GM21528 (cell line): ENCODE data around the gene EID3.
"Not testable (repeated sequence)": the region's sequence is repeated elsewhere in the genome, so short reads cannot be mapped to it uniquely, and the experiment has no call there.

Experiments
- ATAC-seq: cut with Tn5 transposase; IDR thresholded peaks from one replicate; pipeline ENCODE4 v1.9.1; 2021; ENCODE audit warnings: mild to moderate bottlenecking, moderate library complexity; ENCODE audit not compliant: unreplicated experiment, low FRiP score

EID3 gene

DNA sequence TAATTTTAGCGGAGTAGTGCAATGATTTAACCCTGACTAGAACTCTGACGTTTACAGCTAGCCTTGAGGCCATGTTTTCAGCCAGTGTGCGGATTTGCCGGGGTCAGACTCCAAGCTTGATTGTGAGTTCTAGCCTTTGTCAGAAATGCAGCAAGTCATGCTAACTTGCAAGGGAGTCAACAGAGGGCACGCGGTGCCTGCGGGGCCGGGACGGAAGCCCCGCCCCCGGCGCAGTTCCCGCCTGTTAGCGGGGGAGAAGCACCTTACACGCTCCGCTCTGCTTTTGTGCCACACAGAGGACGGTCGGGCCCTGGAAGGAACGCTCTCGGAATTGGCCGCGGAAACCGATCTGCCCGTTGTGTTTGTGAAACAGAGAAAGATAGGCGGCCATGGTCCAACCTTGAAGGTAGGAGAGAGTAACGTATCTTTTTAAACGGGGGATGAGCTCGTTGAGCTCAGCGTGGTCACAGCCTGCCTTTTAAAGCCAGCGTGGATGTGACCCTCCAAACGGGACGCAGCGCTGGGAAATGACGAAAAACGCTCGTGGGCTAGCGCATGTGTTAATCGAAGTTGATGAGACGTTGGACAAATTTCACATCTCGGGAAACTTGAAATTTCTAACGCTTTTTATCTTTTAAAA is 14.8 kb upstream of the EID3 start:
- ATAC-seq, result peak; percentile 50

DNA sequence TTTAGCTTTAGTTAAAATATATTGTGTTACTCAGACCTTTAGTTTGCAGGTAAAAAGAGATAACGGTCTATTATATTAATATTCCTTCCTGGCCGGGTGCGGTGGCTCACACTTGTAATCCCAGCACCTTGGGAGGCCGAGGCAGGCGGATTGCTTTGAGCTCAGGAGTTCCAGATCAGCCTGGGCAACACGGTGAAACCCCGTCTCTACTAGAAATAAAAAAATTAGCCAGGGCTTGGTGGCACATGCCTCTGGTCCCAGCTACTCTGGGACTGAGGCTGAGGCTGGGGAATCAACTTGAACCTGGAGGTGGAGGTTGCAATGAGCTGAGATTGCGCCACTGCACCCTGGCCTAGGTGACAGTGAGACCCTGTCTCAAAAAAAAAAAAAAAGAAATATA is 13.2 kb upstream of the EID3 start:
- ATAC-seq, result no peak

DNA sequence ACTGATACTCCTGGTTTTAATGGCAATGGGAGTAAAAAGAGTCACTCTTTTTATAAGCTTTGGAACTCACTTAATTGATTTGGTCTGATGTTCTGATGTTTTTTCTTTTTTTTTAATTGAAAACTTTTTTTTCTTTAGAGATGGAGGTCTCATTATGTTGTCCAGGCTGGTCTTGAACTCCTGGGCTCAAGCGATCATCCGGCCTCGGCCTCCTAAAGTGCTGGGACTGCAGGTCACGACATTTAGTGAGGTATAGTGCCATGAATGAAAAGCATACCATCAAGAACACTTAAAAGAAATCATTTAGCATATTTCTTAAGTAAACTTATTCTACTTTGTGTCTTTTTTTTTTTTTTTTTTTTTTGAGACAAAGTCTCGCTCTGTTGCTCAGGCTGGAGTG is 12.7 kb upstream of the EID3 start:
- no peak for ATAC-seq

DNA sequence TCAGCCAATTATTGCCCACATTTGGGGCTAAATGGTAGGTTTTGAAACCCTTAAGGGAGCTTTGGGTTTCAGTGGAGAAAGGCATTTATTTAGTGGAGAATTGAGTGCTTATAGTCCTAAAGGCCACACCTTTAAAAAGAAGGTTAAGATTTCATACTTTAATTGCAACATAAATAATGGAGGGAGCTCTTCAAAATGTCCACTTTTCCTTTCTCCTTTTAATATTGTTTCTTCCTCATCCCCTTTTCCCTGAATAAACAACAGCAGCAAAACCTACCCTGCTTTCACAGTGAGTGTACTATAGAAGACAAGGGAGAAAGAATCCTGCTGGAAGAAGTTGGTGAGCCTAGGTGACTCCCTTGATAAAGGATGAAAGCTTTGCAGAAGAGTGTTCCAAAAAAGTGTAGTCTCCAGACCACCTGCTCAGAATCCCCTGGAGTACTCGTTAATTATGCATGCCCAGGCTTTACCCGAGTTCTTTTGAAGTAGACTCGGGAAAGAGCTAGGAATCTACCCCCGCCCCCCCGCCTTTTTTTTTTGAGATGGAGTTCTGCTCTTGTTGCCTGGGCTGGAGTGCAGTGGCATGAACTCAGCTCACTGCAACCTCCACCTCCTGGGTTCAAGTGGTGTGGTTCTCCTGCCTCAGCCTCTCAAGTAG is 11.5 kb upstream of the EID3 start:
- ATAC-seq, result no peak

DNA sequence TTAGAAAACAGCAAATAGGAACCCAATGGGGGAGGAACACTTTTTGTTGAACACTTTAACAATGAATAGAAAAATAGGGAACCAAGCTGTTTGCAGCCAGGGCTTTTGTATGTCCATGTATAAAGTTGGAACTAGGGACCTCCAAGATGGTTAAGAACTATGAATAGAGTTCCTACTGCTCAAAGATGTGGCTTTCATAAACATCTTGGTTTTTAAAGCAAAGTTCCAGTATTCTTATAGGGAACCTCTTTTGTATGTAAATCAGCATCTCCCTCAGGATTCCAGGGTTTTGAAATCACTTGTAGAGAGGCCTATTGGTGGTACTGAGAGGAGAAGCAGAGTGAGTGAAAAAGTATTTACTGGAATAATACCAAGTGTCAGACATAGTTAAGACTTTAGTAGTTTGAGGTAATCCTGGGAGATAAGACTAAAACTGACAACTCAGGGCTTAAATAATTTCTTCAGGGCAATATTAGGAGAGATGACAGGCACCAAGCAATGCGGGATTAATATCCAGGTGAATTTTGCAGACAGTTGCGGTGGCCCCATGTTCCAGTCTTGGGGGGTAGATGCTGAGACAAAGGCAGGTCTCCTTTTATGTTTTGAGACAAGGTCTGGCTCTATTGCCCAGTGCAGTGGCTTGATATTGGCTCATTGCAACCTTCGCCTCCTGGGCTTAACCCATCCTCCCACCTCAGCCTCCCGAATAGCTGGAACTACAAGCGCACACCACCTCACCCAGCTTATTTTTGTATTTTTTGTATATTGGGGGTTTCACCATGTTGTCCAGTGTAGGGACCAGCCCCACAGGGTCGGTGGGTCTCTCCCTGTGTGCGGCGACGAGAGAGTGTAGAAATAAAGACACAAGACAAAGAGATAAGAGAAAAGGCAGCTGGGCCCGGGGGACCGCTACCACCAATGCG is 10.4 kb upstream of the EID3 start:
- ATAC-seq, result no peak

DNA sequence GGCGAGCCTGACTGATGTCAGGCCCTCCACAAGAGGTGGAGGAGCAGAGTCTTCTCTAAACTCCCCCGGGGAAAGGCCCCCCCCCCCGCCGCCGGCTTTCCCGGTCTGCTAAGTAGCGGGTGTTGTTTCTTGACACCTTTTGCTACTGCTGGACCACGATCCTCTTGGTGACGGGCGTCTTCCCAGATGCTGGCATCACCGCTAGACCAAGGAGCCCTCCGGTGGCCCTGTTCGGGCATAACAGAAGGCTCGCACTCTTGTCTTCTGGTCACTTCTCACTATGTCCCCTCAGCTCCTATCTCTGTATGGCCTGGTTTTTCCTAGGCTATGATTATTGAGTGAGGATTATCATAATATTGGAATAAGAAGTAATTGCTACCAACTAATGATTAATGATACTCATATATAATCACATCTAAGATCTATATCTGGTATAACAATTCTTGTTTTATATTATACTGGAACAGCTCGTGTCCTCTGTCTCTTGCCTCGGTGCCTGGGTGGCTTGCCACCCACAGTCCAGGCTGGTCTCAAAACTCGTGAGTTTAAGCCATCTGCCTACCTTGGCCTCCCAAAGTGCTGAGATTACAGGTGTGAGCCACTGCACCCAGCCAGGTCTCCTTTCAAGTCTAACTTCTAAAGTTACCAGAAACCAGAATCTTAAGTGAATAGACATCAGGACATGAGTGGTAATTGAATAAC is 9.2 kb upstream of the EID3 start:
- ATAC-seq, result not testable (repeated sequence)

DNA sequence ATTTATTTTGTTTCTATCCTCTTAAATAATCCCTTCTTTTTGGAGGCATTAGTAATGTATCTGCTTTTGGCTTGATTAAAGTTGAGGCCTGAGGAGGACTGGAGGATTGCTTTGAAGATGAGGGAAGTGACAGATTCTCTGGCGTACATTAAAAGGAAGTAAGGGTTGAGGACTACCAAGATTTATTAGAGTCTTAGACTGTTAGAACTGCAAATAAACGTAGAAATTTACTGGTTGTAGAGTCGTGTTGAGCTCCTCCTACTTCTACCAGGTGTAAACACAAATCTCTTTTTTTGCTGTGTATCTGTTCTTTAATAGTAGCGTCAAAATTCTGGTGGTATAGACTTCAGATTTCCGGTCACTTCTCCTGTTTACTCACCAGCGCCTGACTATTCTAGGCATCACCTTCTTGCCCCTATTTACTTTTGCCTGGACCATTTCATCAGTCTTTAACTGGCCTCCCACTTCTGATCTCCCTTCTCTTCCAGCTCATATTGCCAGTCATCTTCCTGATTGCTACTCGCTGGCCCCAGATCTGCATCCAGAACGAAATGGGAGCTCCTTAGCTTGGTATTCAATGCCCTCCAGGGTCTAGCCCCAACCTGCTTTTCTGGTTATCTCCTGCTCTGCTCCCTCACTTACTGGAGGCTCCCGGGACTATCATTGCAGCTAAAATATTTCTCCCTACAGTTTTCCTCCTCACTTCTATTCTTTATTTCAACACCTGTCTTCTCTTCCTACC is 8.4 kb upstream of the EID3 start:
- ATAC-seq, result no peak

DNA sequence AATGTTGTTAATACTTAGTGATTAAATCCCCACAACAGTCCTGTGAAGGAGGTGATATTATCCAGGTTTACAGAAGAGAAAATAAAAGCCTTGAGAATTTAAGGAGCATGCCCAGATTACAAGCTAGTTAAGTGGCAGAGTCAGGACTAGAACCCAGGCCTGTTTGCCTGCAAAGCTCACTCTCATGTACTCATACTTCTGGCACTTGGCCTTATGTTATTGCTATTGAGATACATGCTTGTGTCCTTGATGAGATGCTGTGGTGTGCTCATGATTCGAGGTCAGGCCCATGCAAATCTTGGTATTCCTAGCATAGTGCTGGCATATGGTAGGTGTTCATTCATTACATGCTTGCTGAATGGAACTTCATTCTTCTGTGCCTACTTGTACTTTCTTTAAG is 7.6 kb upstream of the EID3 start:
- ATAC-seq, result no peak

DNA sequence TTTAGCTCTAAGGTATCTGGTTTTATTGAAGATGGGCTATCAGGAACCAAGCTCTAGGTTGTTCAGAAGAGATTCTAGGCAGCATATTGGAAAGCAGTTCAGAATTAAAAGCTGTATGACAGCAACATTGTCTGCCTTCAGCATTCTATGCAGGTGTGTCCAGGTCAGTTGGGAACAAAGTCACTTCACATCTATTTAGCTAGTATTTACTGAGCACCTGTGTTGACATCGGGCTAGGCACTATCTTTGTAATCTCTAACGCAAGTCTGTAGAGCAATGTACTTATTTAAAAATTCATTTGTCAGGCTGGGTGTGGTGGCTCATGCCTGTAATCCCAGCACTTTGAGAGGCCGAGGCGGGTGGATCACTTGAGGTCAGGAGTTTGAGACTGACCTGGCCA is 6.8 kb upstream of the EID3 start:
- ATAC-seq, result no peak

DNA sequence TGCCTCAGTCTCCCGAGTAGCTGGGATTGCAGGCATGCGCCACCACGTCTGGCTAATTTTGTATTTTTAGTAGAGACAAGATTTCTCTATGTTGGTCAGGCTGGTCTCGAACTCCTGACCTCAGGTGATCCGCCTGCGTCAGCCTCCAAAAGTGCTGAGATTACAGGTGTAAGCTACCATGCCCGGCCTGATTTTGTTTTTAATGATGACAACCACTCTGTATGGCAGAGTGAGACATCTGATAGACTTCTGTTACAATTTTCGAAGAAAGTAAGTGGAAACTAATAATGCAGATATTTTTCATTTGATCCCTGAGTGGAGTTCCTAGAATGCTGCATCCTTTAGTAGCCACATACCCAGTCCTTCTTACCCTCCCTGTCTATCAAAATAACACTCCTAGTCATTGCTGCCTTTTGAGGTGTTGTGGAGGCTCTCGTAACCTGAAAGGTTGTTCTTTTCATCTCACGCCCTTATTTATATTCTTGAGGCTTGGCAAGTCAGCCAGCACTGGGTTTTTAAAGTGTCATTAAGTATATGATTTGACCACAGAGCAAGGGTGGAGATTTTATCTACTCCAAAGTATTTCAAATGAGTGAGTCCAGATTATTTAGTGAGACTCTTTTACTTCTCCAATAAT is 5.9 kb upstream of the EID3 start:
- ATAC-seq, result no peak

DNA sequence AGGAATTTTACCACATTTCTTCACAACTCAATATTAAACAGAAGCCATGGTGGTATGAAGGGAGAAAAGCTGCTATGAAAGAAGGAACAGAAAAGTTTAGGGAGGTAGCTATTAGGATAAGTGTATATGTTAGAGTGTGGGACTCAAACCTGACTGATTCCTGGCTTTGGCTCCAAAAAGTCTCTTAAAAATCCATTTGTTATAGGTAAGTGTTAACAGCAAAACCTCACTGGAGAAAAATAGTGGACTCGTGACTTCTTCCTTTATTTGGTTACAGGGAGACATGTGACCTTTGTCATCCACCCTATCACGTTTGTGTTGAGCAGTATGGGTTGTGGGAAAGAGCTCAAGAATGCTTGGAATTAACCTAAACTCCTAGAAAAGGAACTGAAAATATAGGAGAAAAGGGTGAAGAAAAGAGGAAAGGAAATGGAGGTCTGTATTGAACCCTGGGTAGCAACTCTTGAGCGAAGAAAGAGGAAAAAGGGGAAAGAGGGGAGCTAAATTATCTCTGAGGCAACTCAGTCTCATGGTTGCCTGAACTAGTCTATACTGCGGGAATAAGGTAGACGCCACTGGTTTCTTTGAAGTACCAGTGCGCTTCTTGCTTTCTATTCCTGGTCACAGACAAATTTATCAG is 3.6 kb upstream of the EID3 start:
- ATAC-seq, result no peak

DNA sequence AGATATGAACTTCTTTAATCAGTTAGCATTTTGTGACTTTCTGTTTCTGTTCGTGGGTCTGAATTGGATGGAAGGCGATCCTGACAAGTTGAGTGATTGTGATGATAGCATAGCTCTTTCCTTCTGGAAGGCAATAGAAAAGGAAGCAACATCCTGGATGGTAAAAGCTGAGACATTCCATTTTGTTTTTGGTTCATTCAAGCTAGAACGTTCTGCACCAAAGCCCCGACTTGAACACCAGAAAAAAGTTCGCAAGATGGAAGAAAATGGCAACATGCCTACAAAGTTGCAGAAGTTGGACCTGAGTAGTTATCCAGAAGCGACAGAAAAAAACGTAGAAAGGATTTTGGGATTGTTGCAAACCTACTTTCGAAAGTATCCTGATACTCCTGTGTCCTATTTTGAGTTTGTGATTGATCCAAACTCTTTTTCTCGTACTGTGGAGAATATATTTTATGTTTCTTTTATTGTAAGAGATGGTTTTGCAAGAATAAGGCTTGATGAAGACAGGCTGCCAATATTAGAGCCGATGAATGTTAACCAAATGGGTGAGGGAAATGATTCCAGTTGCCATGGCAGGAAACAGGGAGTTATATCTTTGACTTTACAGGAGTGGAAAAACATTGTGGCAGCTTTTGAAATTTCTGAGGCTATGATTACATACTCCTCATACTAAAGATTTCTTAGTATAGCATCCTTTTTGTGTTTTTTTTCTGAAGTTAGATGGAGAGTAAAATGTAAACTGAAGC is 896 bp downstream of the EID3 start:
- ATAC-seq, result no peak

DNA sequence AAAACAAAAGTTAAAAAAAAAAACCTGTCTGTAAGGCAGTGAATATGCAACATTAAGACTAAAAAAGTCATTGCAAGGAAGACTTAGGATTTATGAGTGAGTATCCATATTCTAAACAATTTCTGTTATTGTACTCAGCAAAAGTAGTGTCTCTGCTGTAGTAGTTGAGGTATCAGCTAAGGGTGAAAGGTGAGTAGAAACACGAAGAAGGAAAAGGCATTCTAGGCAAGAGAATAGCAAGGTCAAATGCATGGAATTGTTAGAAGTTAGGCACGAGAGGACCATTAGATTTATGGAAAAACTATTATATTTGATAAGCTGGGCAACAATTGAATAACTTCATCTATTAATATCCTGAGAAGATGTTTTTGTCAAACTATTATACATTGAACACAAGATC is 1.8 kb downstream of the EID3 start:
- ATAC-seq, result no peak

DNA sequence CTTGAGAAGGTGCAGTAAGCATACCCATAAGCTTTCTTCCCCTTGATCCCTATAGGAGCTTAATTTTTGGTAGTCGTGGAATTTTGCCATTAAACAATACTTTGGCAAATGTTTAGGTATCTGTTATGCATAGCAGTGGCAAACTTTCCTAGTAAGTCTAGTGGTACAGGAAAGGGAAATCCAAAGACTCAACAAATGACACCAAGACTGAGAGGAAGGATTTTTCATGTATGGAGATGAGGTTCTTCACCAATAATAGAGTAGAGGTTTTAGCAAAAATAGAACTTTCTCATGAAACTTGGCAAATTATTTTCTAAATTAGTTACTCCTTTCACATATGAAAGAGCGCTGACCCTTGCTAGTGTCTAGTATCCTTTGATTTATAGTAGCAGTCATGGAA is 2.8 kb downstream of the EID3 start:
- ATAC-seq, result no peak

DNA sequence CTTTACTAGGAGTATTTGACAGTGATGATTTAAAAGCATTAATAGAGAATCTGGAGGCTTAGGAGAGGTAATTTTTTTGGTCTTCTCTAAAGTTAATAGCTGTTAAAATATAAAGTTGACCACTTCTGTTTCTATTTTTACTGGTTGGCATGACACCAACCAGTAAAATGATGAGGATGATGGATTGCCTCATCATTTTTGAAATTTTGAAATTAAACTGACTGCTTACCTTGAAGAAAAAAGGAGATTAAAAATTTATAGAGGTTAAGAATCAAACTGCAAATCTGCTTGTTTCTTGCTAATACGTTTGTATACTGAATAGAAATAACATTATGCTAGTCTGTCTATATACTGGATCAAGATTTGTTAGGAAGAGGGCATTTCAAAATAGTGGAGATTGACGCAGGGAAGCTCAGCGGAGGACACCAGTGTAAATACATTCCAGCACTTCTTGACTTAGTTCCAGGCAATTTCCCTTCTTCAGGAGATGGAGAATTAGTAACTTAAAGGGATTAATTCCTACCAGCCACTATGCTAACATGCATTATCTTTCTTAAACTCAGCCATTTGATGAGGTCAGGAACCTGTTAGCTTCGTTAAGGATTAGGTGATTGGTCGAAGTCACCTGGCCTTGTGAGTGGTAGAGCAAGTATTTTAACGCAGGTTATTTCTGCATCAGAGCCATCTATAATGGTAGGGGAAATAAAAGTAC is 3.6 kb downstream of the EID3 start:
- ATAC-seq, result no peak

DNA sequence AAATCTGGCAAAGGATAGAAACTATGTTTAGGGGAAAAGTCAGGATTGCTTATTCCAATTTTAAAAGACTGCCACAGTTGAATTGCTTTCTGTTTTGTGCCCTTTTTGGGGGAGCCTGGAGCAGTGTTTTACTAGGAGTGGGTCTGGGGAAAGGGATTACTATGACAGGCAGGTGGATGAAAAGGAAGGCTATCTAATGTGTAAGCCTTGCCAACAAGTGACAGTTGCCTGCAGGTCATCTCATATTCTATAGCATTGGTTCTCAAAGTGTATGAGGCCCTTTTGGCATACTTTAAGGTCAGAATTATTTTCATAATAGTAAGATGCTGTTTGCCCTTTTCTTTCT is 4.1 kb downstream of the EID3 start:
- ATAC-seq, result no peak

DNA sequence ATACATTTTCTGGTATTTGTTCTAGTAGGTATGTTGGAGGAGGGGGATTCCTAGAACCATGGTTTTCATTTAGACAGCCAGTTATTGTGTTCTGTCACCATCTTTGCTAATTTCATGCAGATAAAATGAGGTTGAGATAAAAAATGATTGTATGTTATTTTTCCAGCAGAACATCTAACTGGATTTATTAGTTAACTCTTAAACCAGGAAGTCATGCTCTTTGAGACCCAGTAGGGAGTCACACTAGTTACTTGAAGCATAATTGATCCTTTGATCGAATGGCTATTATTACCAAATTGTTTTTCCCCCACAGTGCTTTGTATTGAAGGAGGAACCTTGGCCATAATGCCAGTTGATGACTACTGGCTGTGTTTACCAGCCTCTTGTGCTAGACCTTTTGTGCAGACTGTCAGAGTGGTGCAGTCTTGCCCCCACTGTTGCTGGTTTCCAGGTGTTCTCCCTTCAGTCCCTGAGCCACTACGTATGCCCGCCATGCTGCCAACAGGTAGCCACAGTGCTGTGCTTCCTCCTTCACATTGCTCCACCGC is 6.0 kb downstream of the EID3 start:
- no peak for ATAC-seq
